ENCODE measurements around the gene GLB1L.

DNA sequence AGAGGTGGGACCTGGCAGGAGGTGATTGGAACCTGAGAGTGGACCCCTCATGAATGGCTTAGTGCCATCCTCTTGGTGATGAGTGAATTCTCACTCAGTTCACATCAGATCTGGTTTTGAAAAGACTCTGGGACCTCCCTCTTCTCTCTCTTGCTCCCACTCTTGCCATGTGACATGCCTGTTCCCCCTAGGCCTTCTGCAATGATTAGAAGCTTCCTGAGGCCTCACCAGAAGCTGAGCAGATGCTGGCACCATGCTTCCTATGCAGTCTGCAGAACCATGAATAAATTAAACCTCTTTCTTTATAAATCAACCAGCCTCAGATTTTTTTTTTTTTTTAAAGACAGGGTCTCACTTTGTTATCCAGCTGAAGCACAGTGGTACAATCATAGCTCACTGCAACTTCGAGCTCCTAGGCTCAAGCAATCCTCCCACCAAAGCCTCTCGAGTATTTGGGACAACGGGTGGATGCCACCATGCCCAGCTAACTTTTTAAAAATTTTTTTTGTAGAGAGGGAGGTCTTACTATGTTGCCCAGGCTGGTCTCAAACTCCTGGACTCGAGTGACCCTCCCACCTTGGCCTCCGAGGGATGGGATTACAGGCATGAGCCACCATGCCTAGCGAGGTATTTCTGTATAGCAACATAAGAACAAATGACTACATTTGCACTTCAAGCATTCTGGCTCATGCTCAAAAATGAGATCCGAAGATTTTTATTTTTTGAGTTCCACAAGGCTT, 40.6 kb downstream of the GLB1L start:
- TF ChIP-seq, protein P1, sequence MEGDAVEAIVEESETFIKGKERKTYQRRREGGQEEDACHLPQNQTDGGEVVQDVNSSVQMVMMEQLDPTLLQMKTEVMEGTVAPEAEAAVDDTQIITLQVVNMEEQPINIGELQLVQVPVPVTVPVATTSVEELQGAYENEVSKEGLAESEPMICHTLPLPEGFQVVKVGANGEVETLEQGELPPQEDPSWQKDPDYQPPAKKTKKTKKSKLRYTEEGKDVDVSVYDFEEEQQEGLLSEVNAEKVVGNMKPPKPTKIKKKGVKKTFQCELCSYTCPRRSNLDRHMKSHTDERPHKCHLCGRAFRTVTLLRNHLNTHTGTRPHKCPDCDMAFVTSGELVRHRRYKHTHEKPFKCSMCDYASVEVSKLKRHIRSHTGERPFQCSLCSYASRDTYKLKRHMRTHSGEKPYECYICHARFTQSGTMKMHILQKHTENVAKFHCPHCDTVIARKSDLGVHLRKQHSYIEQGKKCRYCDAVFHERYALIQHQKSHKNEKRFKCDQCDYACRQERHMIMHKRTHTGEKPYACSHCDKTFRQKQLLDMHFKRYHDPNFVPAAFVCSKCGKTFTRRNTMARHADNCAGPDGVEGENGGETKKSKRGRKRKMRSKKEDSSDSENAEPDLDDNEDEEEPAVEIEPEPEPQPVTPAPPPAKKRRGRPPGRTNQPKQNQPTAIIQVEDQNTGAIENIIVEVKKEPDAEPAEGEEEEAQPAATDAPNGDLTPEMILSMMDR (IDR thresholded peaks at IDR 0.05), result no peak
- TF ChIP-seq ZFX (IDR thresholded peaks at IDR 0.05; ENCODE audit: borderline replicate concordance), result no peak

Measured in 22Rv1 (cell line).